H9 (cell line): ENCODE results near the gene ARFGAP1. TPM values are rescaled to one million over a fixed set of nuclear protein-coding genes. Genes with fewer than 3 reads are reported as not detected.

ENCODE experiments used
- DNase-seq: peaks from one replicate; pipeline ENCODE4 v3.0.0-alpha.2; 2017
- H2AFZ ChIP-seq: one replicate; pipeline ENCODE4 v1.6.1; 2013; ENCODE audit warnings: mild to moderate bottlenecking, low read length, control low read depth, moderate library complexity
- H2AK5ac ChIP-seq: 2 replicates; pipeline ENCODE4 v1.6.1; 2013; ENCODE audit warnings: low read length, control low read depth, mixed read lengths; ENCODE audit not compliant: insufficient read length
- H2BK120ac ChIP-seq: one replicate; pipeline ENCODE4 v1.6.1; 2013; ENCODE audit warnings: low read depth, mild to moderate bottlenecking, low read length, control low read depth, inconsistent platforms; ENCODE audit not compliant: poor library complexity, severe bottlenecking
- H2BK12ac ChIP-seq: 2 replicates; pipeline ENCODE4 v1.6.1; 2013; ENCODE audit warnings: low read length, control low read depth, mixed read lengths, low read depth; ENCODE audit not compliant: insufficient read length
- H2BK15ac ChIP-seq: 2 replicates; pipeline ENCODE4 v1.6.1; 2013; ENCODE audit warnings: low read depth, low read length, control low read depth
- H2BK20ac ChIP-seq: one replicate; pipeline ENCODE4 v1.6.1; 2013; ENCODE audit warnings: low read depth, mild to moderate bottlenecking, low read length, control low read depth, inconsistent platforms; ENCODE audit not compliant: poor library complexity, severe bottlenecking
- H2BK5ac ChIP-seq: 2 replicates; pipeline ENCODE4 v1.6.1; 2013; ENCODE audit warnings: low read length, control low read depth, mixed read lengths; ENCODE audit not compliant: insufficient read length
- H3K14ac ChIP-seq: 2 replicates; pipeline ENCODE4 v1.6.1; 2013; ENCODE audit warnings: low read length, control low read depth; ENCODE audit not compliant: insufficient read depth
- H3K18ac ChIP-seq: 2 replicates; pipeline ENCODE4 v1.6.1; 2013; ENCODE audit warnings: low read depth, mild to moderate bottlenecking, mixed read lengths, low read length, control low read depth; ENCODE audit not compliant: insufficient read length
- H3K23ac ChIP-seq: 2 replicates; pipeline ENCODE4 v1.6.1; 2013; ENCODE audit warnings: low read length, control low read depth, mixed read lengths, low read depth; ENCODE audit not compliant: insufficient read length
- H3K23me2 ChIP-seq: 2 replicates; pipeline ENCODE4 v1.6.1; 2013; ENCODE audit warnings: low read depth, mild to moderate bottlenecking, mixed read lengths, low read length, control low read depth; ENCODE audit not compliant: insufficient read length, poor library complexity, severe bottlenecking
- H3K27ac ChIP-seq: 2 replicates; pipeline ENCODE4 v1.5.1; 2013; ENCODE audit warnings: low read length, control low read depth, mixed read lengths, low read depth; ENCODE audit not compliant: insufficient read length
- H3K27me3 ChIP-seq: 2 replicates; pipeline ENCODE4 v1.6.1; 2013; ENCODE audit warnings: low read length, control low read depth, inconsistent platforms; ENCODE audit not compliant: insufficient read depth
- H3K4ac ChIP-seq: 2 replicates; pipeline ENCODE4 v1.6.1; 2013; ENCODE audit warnings: low read depth, mild to moderate bottlenecking, control low read depth, inconsistent platforms, low read length, moderate library complexity
- H3K4me1 ChIP-seq: 2 replicates; pipeline ENCODE4 v1.6.1; 2013; ENCODE audit warnings: low read length, control low read depth, inconsistent platforms; ENCODE audit not compliant: insufficient read depth
- H3K4me2 ChIP-seq: 2 replicates; pipeline ENCODE4 v1.6.1; 2013; ENCODE audit warnings: low read length, control low read depth, mixed read lengths; ENCODE audit not compliant: insufficient read length, insufficient read depth
- H3K56ac ChIP-seq: 2 replicates; pipeline ENCODE4 v1.6.1; 2013; ENCODE audit warnings: low read depth, mild to moderate bottlenecking, mixed read lengths, low read length, control low read depth; ENCODE audit not compliant: insufficient read length
- H3K79me1 ChIP-seq: 2 replicates; pipeline ENCODE4 v1.6.1; 2013; ENCODE audit warnings: low read depth, mild to moderate bottlenecking, moderate library complexity, low read length, control low read depth, inconsistent platforms; ENCODE audit not compliant: insufficient read depth, poor library complexity, severe bottlenecking
- H3K79me2 ChIP-seq: 2 replicates; pipeline ENCODE4 v1.6.1; 2013; ENCODE audit warnings: low read length, control low read depth, inconsistent platforms; ENCODE audit not compliant: insufficient read depth
- H3K9ac ChIP-seq: 2 replicates; pipeline ENCODE4 v1.6.1; 2013; ENCODE audit warnings: low read length, control low read depth, mixed read lengths; ENCODE audit not compliant: insufficient read length; ENCODE audit errors: extremely low read depth
- H3K9me3 ChIP-seq: one replicate; pipeline ENCODE4 v1.6.1; 2013; ENCODE audit warnings: low read depth, low read length, inconsistent platforms; ENCODE audit not compliant: control insufficient read depth
- H3T11ph ChIP-seq: one replicate; pipeline ENCODE4 v1.6.1; 2013; ENCODE audit warnings: mild to moderate bottlenecking, low read length, control low read depth, inconsistent platforms
- H4K20me1 ChIP-seq: one replicate; pipeline ENCODE4 v1.6.1; 2013; ENCODE audit not compliant: control insufficient read depth, insufficient read length, insufficient read depth
- H4K5ac ChIP-seq: 2 replicates; pipeline ENCODE4 v1.6.1; 2013; ENCODE audit warnings: low read depth, mild to moderate bottlenecking, mixed read lengths, low read length, control low read depth; ENCODE audit not compliant: insufficient read length
- H4K8ac ChIP-seq: replicated peaks from 2 replicates; pipeline ENCODE4 v1.6.1; 2013; ENCODE audit warnings: low read length, control low read depth, mixed read lengths, low read depth; ENCODE audit not compliant: insufficient read length
- H4K91ac ChIP-seq: 2 replicates; pipeline ENCODE4 v1.6.1; 2013; ENCODE audit warnings: low read depth, mild to moderate bottlenecking, moderate library complexity, mixed read lengths, low read length, control low read depth; ENCODE audit not compliant: insufficient read length
- H3K27ac Mint-ChIP-seq, 3 experiments: 2 replicates in 2 of 3; 3 replicates in 1 of 3; pipeline ENCODE4 v1.8.0; 2020 to 2021; ENCODE audit warnings: mixed read lengths in 3 of 3, mild to moderate bottlenecking in 1 of 3, moderate library complexity in 1 of 3
- H3K27me3 Mint-ChIP-seq: 2 replicates; pipeline ENCODE4 v1.8.0; 2021; ENCODE audit warnings: low read depth, mild to moderate bottlenecking, moderate library complexity, mixed read lengths
- H3K36me3 Mint-ChIP-seq, 3 experiments: 2 replicates in 2 of 3; 3 replicates in 1 of 3; pipeline ENCODE4 v1.8.0; 2020 to 2021; ENCODE audit warnings: low read depth in 3 of 3, mixed read lengths in 3 of 3; ENCODE audit not compliant: insufficient read depth in 1 of 3
- H3K4me1 Mint-ChIP-seq, 2 experiments: 2 replicates each; pipeline ENCODE4 v1.8.0; 2020; ENCODE audit warnings: mixed read lengths in 2 of 2
- H3K4me3 Mint-ChIP-seq, 2 experiments: 2 replicates in 1 of 2; 3 replicates in 1 of 2; pipeline ENCODE4 v1.8.0; 2020 to 2021; ENCODE audit warnings: mild to moderate bottlenecking in 2 of 2, mixed read lengths in 2 of 2, moderate library complexity in 1 of 2
- H3K9me3 Mint-ChIP-seq, 2 experiments: 2 replicates in 1 of 2; 3 replicates in 1 of 2; pipeline ENCODE4 v1.8.0; 2020; ENCODE audit warnings: mild to moderate bottlenecking in 2 of 2, mixed read lengths in 2 of 2, moderate library complexity in 1 of 2
- WGBS: extraction: QIAGEN DNeasy Blood & Tissue Kit; methylation state at CpG from one replicate; pipeline ENCODE4 v1.1.7; 2013; ENCODE audit warnings: missing lambda C conversion rate, low lambda C conversion rate, mixed read lengths; ENCODE audit not compliant: insufficient read length; ENCODE audit errors: extremely low coverage; 5-methylcytosine and 5-hydroxymethylcytosine counted together
- total RNA-seq: library from RNA; stranded (reverse); gene quantifications from 2 replicates; pipeline ENCODE4 v1.2.1, GENCODE V29; 2021
- TF ChIP-seq, protein P1 (sequence below): fragments of 200-600 bp; sonication (generic); conservative IDR thresholded peaks from 3 replicates; pipeline ENCODE4 v1.8.0; 2021; ENCODE audit warnings: antibody characterized with exemption, mild to moderate bottlenecking

ARFGAP1 gene
- total RNA-seq, 1 experiment from 2014 or later: 114 TPM

DNA sequence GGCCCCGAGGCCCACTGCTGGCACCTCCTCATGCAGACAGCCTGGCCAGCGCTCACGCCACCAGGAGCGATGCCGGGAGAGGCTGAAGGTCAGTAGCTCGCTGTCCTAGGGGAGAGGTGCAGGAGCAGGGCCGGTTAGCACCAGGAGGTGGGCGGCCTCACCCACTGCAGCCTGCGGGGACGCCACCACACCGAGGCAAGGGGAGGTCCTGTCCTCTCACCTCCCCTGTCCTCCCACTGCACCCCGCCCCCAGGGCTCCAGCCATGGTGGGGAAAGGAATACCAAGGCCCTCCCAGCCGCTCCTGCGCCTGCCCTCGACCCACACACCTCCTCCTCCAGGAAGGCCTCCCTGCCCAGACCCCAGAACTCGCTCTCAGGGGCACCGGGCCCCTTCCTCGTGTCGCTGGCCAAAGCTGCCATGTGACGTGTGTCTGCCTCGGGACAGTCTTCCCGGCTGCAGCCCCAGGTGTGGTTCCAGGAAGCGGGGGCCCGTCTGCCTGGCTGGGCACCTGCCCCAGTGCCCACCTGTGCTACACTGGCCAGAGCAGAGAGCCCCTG lies 24.9 kb upstream of the ARFGAP1 start:
- Histone ChIP-seq H3K4me2 (no peak overlapping the region), H2AFZ (no peak overlapping the region), H3K14ac (no peak overlapping the region), H3K79me1 (no peaks in the 10 kb centered on the region), H4K5ac (no peak overlapping the region), H2BK120ac (no peak overlapping the region), H3K56ac (no peak overlapping the region), H3K4me1 (no peaks in the 10 kb centered on the region), H4K20me1 (no peaks in the 10 kb centered on the region), H3K27ac (no peak overlapping the region), H3T11ph (no peak overlapping the region), H2BK20ac (no peak overlapping the region), H3K18ac (no peak overlapping the region), H2BK12ac (no peak overlapping the region), H2AK5ac (no peak overlapping the region), H3K23me2 (peaks cover under 1% of the 10 kb centered on the region), H3K4ac (no peak overlapping the region), H3K27me3 (peaks cover 1% of the 10 kb centered on the region; the same call in 1 of the 2 replicates), H3K23ac (no peak overlapping the region), H4K91ac (no peak overlapping the region), H3K9ac (no peak overlapping the region), H4K8ac (no peak overlapping the region), H3K9me3 (no peaks in the 10 kb centered on the region), H2BK15ac (no peak overlapping the region), H2BK5ac (no peak overlapping the region), H3K79me2 (no peaks in the 10 kb centered on the region)
- no peak for DNase-seq
- Mint-ChIP-seq H3K4me1 (peaks cover 20 to 27% of the 10 kb centered on the region in 2 experiments), H3K27me3 (peaks cover 24% of the 10 kb centered on the region), H3K27ac (no peak overlapping the region), H3K4me3 (no peak overlapping the region), H3K9me3 (peaks cover 2 to 5% of the 10 kb centered on the region in 2 experiments; a peak in 2 of 5 replicates), H3K36me3 (peaks cover 0 to 4% (median 0%) of the 10 kb centered on the region in 3 experiments; a peak in 2 of 7 replicates)
- no CpG with 5 or more reads among the region's 24 CpGs for WGBS
- TF ChIP-seq, protein P1, sequence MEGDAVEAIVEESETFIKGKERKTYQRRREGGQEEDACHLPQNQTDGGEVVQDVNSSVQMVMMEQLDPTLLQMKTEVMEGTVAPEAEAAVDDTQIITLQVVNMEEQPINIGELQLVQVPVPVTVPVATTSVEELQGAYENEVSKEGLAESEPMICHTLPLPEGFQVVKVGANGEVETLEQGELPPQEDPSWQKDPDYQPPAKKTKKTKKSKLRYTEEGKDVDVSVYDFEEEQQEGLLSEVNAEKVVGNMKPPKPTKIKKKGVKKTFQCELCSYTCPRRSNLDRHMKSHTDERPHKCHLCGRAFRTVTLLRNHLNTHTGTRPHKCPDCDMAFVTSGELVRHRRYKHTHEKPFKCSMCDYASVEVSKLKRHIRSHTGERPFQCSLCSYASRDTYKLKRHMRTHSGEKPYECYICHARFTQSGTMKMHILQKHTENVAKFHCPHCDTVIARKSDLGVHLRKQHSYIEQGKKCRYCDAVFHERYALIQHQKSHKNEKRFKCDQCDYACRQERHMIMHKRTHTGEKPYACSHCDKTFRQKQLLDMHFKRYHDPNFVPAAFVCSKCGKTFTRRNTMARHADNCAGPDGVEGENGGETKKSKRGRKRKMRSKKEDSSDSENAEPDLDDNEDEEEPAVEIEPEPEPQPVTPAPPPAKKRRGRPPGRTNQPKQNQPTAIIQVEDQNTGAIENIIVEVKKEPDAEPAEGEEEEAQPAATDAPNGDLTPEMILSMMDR: no peak
